CD4-positive, alpha-beta T cell (primary cell): ENCODE measurements around the gene TMEM95. TPM values are rescaled to one million over a fixed set of nuclear protein-coding genes. Genes with fewer than 3 reads are reported as not detected.

Source experiments
- ATAC-seq: fragments of 200-7000 bp; cut with Tn5 transposase; one replicate; pipeline ENCODE4 v1.10.0; 2022; ENCODE audit warnings: mild to moderate bottlenecking; ENCODE audit not compliant: poor library complexity
- CTCF ChIA-PET: fragments of 350-600 bp; sonication (Branson Sonifier 250); formaldehyde crosslinking; loops from one replicate; lab custom pipeline; 2021; ENCODE audit warnings: antibody characterized with exemption, inconsistent platforms; lab: Charles Lee
- POLR2A ChIA-PET: fragments of 350-600 bp; sonication (Branson Sonifier 250); formaldehyde crosslinking; loops from one replicate; lab custom pipeline; 2021; ENCODE audit warnings: antibody characterized with exemption, inconsistent platforms; lab: Charles Lee
- DNase-seq, 14 experiments: peaks; one replicate each; pipeline ENCODE4 v3.0.0-alpha.2; 2013 to 2020; ENCODE audit warnings: mixed read lengths in 2 of 14
- H3K27ac ChIP-seq, 2 donors: one replicate each; pipeline versions ENCODE4 v1.5.1 to v1.7.0; 2013; ENCODE audit warnings: low read length in 2 of 2, low read depth in 1 of 2, mild to moderate bottlenecking in 1 of 2
- H3K27me3 ChIP-seq, 2 experiments: 1 replicate in 1 of 2; 2 replicates in 1 of 2; pipeline versions ENCODE4 v1.6.1 to v1.7.0; 2013; ENCODE audit warnings: low read length in 2 of 2, control low read depth in 1 of 2, mild to moderate bottlenecking in 1 of 2, moderate library complexity in 1 of 2; ENCODE audit not compliant: insufficient read depth in 2 of 2, control insufficient read depth in 1 of 2
- H3K36me3 ChIP-seq: one replicate; pipeline ENCODE4 v1.6.1; 2013; ENCODE audit warnings: low read length, control low read depth; ENCODE audit not compliant: insufficient read depth
- H3K4me1 ChIP-seq: one replicate; pipeline ENCODE4 v1.6.1; 2013; ENCODE audit warnings: low read length, control low read depth; ENCODE audit not compliant: insufficient read depth
- H3K4me3 ChIP-seq: one replicate; pipeline ENCODE4 v1.5.1; 2013; ENCODE audit warnings: mild to moderate bottlenecking, low read length, moderate library complexity
- H3K9me3 ChIP-seq, 2 experiments: 1 replicate in 1 of 2; 2 replicates in 1 of 2; pipeline versions ENCODE4 v1.6.1 to v1.7.0; 2013; ENCODE audit warnings: low read length in 2 of 2, mild to moderate bottlenecking in 2 of 2, control low read depth in 1 of 2, moderate library complexity in 1 of 2; ENCODE audit not compliant: control insufficient read depth in 1 of 2, insufficient read depth in 1 of 2
- H3K27ac Mint-ChIP-seq: one replicate; pipeline ENCODE4 v1.8.0; 2020; ENCODE audit warnings: mixed read lengths
- H3K27me3 Mint-ChIP-seq: one replicate; pipeline ENCODE4 v1.8.0; 2021; ENCODE audit warnings: mixed read lengths
- H3K36me3 Mint-ChIP-seq: one replicate; pipeline ENCODE4 v1.8.0; 2021; ENCODE audit warnings: low read depth, mixed read lengths
- H3K4me1 Mint-ChIP-seq: one replicate; pipeline ENCODE4 v1.8.0; 2021; ENCODE audit warnings: low read depth, mixed read lengths
- H3K4me3 Mint-ChIP-seq: one replicate; pipeline ENCODE4 v1.8.0; 2020; ENCODE audit warnings: mild to moderate bottlenecking, mixed read lengths
- H3K9me3 Mint-ChIP-seq: one replicate; pipeline ENCODE4 v1.8.0; 2020; ENCODE audit warnings: mixed read lengths
- CTCF ChIP-seq: fragments of 200-600 bp; IDR thresholded peaks from one replicate; pipeline ENCODE4 v1.8.0; 2022; ENCODE audit warnings: antibody characterized with exemption, mild to moderate bottlenecking
- intact Hi-C, 2 experiments: fragments of 100-400 bp; cut with DNase I in 1 of 2; cut with micrococcal nuclease in 1 of 2; formaldehyde crosslinking; loops; one replicate each; pipeline versions ENCODE4 v1.15.1 to v1.9.0; 2023 to 2025; cut with DNase I, micrococcal nuclease
- total RNA-seq, 174 experiments: library from RNA in 2 of 174; stranded (reverse) in 2 of 174; gene quantifications; one replicate each; pipeline ENCODE4 v1.2.3 and lab custom pipeline; 2021 to 2026

Gene TMEM95
- total RNA-seq, 2 experiments from 2014 or later = not detected

GRCh38 chr17:7313088-7313889 lies 41.7 kb upstream of the TMEM95 start:
- H3K27me3 ChIP-seq = no peaks in the 10 kb centered on the region
- intact Hi-C loops = no loop called here
- H3K36me3 ChIP-seq = peaks cover 70% of the 10 kb centered on the region
- peak overlapping the region; percentile 95 for H3K27ac Mint-ChIP-seq
- no peak overlapping the region for H3K4me3 ChIP-seq
- POLR2A ChIA-PET = interaction anchor here (1.4 to 5.4 kb wide), 5 partner anchors 17 to 374 kb away, joined by 5 to 46 read pairs (median 6); partner anchors contain the start of genes ACAP1, NEURL4 and TP53
- H3K27ac ChIP-seq = peak overlapping the region; percentile 23 to 40
- no peak for ATAC-seq
- H3K4me3 Mint-ChIP-seq = peak overlapping the region; percentile 85
- peaks cover 74% of the 10 kb centered on the region for H3K4me1 Mint-ChIP-seq
- no peaks in the 10 kb centered on the region for H3K9me3 ChIP-seq
- peaks cover 69% of the 10 kb centered on the region for H3K4me1 ChIP-seq
- H3K27me3 Mint-ChIP-seq = no peaks in the 10 kb centered on the region
- DNase-seq = no peak
- peaks cover 88% of the 10 kb centered on the region for H3K36me3 Mint-ChIP-seq
- CTCF ChIA-PET = interaction anchor here (0.5 to 1.6 kb wide), 6 partner anchors 9 to 47 kb away, joined by 3 to 7 read pairs (median 4); partner anchors contain the start of gene ACAP1
- H3K9me3 Mint-ChIP-seq = no peaks in the 10 kb centered on the region
- no peak for TF ChIP-seq CTCF

- H3K27me3 Mint-ChIP-seq = no peaks in the 10 kb centered on the region
- DNase-seq (no peak), ATAC-seq (no peak)
- H3K27ac ChIP-seq = peak overlapping the region; percentile 79 to 82
- peak overlapping the region; percentile 85 for H3K4me3 Mint-ChIP-seq
- no peaks in the 10 kb centered on the region for H3K27me3 ChIP-seq
- H3K27ac Mint-ChIP-seq = peak overlapping the region; percentile 95
- H3K36me3 Mint-ChIP-seq = peaks cover 88% of the 10 kb centered on the region
- peak overlapping the region; percentile 86 for H3K4me3 ChIP-seq
- H3K36me3 ChIP-seq = peaks cover 78% of the 10 kb centered on the region
- no peaks in the 10 kb centered on the region for H3K9me3 ChIP-seq
- intact Hi-C loops = loop anchor here in 1 of 2 experiments (2.0 kb wide), 1 partner anchor 15 kb away; the partner anchor contains the start of gene NEURL4
- ChIA-PET CTCF (interaction anchor here (0.7 to 1.6 kb wide), 3 partner anchors 14 to 34 kb away, joined by 3 to 7 read pairs (median 4); partner anchors contain the start of gene ACAP1), POLR2A (interaction anchor here (1.3 to 5.4 kb wide), 7 partner anchors 16 to 806 kb away, joined by 4 to 46 read pairs (median 6); partner anchors contain the start of genes ACAP1, NEURL4, PHF23 and TP53)
- H3K4me1 Mint-ChIP-seq = peaks cover 67% of the 10 kb centered on the region
- no peak for TF ChIP-seq CTCF
- H3K4me1 ChIP-seq = peaks cover 67% of the 10 kb centered on the region
- H3K9me3 Mint-ChIP-seq = no peaks in the 10 kb centered on the region
Measured at GRCh38 chr17:7313890-7314718, 40.9 kb upstream of the TMEM95 start.
